Activated T-cell treated with anti-CD3 and anti-CD28 coated beads for 24 hours (primary cell): ENCODE results near the gene CANX.
A peak's percentile ranks its signal among the peaks of the same experiment; 100 is the strongest.
"Not testable (repeated sequence)": the region's sequence is repeated elsewhere in the genome, so short reads cannot be mapped to it uniquely, and the experiment has no call there.

ENCODE experiments used
- DNase-seq: peaks from one replicate; pipeline ENCODE4 v3.0.0-alpha.2; 2020; ENCODE audit warnings: low read depth

CANX gene, protein sequence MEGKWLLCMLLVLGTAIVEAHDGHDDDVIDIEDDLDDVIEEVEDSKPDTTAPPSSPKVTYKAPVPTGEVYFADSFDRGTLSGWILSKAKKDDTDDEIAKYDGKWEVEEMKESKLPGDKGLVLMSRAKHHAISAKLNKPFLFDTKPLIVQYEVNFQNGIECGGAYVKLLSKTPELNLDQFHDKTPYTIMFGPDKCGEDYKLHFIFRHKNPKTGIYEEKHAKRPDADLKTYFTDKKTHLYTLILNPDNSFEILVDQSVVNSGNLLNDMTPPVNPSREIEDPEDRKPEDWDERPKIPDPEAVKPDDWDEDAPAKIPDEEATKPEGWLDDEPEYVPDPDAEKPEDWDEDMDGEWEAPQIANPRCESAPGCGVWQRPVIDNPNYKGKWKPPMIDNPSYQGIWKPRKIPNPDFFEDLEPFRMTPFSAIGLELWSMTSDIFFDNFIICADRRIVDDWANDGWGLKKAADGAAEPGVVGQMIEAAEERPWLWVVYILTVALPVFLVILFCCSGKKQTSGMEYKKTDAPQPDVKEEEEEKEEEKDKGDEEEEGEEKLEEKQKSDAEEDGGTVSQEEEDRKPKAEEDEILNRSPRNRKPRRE

DNA sequence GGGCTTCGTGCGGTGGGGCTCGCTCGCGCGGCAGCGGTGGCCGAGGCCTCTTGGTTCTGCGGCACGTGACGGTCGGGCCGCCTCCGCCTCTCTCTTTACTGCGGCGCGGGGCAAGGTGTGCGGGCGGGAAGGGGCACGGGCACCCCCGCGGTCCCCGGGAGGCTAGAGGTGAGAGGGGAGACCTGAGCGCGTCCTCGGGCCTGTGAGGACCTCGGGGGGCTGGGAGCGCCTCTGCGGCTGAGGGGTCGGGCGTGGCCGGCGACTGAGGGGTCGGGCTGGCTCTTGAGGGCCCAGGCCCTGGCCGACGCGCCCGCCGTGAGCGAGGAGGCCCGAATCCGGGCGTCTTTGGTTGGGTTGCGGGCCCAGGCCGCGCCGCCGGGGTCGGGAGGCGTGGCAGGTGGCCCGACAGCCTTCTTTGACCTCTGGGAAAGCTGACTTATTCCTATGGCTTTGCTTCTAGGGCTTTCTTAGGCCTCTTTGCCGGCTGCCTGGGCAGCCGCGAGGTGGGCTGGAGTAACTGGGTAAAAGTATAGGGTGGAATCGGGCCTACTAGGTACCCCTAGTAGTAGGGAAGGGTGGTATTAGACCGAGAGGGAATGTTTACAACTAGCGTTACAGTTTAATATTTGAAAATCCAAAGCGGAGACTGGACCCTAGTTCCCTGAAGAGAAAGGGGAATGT lies at the start of gene CANX:
CANX (plus strand) TSS at position 33 of the 681 bp plus-strand sequence. CDS start 6,715 bp downstream, outside the sequence.
- peak; percentile 9 for DNase-seq

DNA sequence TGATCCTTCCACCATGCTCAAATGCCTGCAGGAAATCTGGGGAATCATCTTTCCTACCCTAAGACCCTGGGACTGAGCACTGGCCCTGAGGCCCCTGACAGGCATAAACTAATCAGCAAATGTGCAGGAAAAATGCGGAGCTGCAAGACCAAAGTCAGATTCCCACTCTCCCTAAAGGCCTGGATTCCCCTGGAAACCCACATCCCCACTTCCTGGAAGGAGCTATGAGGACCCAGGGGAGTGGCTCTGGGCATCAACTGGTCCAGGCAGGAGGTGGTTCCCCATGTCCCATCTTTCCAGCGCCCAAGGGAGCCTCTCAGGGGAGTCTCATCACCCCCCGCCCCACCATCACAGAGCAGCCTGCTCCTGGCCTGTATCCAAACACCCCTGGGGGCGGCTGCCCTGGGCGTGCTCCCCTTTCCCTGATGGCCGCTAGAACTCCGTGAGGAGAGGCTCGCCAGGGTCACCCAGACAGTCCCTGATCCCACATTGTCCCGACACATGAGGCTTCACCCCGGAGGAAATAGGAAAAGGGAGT lies 49.5 kb upstream of the CANX start:
- DNase-seq: not testable (repeated sequence)

DNA sequence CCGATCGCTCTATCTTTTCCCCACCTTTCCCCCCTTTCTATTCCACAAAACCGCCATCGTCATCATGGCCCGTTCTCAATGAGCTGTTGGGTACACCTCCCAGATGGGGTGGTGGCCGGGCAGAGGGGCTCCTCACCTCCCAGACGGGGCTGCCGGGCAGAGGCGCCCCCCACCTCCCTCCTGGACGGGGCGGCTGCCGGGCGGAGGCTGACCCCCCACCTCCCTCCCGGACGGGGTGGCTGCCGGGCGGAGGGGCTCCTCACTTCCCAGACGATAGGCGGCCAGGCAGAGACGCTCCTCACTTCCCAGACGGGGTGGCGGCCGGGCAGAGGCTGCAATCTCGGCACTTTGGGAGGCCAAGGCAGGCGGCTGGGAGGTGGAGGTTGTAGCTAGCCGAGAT lies 48.5 kb upstream of the CANX start:
- not testable (repeated sequence) for DNase-seq

DNA sequence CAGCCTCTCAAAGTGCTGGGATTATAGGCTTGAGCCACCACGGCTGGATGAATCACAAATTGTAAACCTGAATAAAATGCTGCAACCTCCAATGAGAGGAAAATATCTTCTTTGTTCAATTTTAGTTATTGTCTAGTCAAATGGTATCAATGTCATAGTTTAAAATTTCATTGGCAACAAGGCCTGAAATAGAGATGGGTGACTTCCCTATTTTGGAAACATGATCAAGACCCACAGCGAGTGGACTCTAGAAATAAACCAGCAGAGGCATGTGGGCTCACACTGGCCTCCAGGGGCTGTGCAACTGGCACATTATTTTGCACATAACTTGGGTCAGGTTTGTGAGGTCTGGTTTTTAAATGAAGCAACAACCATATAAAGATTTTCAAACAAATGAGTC lies 45.6 kb upstream of the CANX start:
- DNase-seq: not testable (repeated sequence)

DNA sequence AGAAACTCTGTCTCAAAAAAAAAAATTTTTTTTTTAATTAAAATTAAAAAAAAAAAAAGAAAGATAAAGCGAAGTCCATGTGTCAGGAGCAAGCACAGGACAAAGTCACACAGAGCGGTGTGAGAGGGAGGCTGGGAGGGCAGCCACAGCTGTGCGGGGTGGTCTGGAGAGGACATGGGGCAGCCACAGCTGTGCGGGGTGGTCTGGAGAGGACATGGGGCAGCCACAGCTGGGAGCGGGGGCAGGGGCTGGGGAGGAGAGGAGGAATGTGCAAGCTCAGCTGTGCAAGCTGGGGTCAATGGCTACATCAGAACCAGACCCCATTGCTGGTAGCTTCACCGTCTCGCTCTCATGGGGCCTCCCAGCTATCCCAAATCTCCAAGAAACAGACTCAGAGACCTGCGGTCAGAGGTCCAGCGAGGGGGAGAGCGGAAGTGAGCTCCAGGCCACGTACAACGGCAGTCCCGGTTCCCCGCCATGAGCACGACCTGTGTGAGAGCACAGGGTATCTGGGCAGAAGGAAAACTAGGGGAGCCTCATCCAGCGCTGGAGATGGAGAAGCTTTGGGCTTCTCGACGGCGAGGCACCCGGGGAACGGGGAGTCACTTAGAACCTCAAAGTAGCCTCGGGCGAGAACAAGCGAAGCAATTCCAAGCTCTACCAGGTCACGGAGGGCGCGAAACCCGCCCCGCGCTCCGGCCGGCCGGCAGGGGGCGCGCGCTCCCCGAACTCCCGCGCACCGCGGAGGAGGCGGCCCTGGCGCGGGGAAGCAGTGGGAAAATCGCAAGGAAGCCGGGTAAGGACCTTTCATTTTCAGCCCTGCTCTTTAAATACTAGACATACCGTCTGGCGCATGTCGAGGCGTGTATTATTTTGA lies 41.2 kb upstream of the CANX start:
- not testable (repeated sequence) for DNase-seq

DNA sequence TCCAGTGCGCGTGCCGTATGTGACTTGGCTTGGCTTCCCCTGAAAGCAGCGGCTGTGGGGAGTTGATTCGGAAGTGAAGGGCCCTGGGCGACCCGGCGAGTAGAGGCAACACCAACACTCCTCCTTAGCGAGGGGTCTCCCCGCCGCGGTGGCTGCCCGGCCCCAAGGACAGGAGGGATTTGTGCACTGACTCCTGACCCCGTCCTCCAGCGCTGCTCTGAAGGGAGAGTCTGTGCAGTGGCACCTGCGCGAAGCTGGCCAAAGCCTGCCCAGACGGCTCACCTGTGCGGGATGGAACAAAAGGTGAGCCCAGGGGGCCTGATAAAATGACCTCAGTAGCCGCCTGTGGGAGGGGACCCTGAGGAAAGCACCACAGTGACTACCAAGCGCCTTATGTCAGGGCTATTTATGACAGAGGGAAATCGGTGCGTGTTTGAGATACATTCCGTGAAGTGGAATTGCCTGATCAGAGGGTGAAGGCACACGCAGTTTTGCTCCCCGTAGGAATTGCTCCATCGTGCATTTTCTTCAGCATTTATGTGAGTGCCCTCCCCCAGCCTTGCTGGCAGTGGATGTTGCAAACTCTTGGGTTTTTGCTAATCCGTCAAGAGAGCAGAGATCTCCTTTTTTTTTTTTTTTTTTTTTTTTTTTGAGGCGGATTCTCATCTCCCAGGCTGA lies 40.4 kb upstream of the CANX start:
- not testable (repeated sequence) for DNase-seq

DNA sequence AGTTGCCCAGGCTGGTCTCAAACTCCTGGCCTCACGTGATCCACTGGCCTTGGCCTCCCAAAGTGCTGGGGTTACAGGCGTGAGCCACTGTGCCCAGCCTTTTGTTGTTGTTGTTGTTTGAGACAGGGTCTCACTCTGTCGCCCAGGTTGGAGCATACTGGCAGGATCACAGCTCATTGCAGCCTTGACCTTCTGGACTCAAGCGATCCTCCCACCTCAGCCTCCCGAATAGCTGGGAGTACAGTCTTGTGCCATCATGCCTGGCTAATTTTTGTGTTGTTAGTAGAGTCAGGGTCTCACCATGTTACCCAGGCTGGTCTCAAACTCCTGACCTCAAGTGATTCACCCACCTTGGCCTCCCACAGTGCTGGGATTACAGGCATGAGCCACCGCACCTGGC lies 37.1 kb upstream of the CANX start:
- DNase-seq: not testable (repeated sequence)

DNA sequence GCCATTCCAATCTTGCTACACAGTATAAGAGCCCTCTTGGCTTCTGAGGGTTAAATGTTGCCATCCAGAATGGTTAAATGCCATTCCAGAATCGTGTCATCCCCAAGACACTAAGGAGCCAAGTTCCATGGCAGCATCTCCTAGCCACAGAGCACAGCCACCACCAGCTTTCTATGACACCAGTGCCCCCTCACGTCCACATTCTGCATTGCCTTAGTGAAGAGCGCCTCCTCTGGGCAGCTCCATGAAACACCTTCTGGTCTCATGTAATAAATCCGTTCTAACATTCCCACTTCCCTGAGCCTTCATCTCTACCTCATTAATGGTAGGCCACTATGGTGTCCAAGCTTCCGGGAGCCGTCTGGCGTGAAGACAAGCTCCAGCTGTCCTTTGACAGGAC lies 30.4 kb upstream of the CANX start:
- DNase-seq: no peak

DNA sequence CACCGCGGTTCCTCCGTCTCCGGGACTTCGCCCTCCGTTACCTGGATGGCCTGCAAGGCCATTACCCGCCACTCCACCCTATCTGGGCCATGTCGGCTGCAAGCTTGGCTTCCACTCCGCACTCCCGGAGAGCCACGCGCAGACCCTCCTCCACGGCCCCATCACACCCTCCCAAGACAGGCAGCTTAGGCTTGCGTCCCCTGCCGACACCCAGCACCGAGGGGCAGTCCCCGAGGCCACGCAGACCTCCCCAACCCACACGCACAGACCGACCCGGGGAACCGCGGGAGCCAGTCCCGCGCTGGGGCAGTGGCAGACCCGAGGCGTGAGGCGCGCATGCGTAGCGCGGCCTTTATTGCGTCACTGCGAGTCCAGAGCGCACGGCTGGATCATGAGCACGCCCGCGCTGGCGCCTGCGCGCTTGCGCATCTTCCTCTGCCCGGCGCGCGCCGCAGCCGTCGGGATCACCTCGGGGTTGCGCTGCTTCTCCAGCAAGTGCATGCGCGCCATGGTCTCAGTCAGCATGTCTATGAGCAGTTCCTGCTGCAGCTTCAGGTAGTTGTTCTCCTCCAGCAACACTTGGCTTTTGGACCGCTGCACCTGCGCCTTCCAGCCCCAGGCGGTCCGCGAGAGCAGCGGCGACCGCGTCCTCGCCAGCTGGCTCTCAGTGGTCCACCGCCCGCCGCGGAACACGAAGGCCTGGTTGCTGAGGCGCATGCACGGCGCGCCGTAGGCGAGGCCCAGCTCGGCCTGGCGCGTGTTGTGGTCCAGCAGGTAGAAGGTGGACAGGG lies 20.3 kb upstream of the CANX start:
- peak; percentile 92 for DNase-seq

DNA sequence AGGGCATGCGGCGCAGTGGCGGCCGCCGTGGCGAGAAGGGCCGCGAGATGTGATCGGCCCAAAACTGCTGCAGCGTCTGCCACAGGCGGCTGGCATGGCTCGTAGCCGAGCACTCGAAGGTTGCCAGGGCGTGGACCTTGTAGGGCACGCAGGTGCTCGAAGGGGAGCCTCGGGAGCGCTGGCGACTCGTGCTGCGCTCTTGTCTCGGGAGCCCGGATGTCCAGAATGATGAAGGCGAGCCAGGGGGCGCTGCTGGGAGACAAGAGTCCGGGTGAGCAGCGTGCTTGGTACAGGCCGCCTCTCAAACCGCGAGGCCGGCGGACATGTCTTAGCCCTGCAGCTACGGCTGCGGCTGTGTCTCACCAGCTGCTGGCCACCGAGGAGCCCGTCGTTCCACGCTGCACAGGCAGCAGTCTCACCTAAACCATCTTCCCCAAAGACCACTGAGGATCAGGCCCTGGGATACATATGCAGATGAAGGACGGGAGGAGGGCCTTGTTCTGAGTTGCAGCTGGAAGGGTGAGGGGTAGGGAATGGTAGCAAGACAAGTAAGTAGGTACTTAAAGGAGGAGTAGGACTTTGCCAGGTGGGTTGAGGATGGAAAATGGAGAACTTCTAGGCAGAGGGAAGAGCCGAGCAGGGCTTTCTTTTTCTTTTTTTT lies 19.6 kb upstream of the CANX start:
- DNase-seq: peak; percentile 39

DNA sequence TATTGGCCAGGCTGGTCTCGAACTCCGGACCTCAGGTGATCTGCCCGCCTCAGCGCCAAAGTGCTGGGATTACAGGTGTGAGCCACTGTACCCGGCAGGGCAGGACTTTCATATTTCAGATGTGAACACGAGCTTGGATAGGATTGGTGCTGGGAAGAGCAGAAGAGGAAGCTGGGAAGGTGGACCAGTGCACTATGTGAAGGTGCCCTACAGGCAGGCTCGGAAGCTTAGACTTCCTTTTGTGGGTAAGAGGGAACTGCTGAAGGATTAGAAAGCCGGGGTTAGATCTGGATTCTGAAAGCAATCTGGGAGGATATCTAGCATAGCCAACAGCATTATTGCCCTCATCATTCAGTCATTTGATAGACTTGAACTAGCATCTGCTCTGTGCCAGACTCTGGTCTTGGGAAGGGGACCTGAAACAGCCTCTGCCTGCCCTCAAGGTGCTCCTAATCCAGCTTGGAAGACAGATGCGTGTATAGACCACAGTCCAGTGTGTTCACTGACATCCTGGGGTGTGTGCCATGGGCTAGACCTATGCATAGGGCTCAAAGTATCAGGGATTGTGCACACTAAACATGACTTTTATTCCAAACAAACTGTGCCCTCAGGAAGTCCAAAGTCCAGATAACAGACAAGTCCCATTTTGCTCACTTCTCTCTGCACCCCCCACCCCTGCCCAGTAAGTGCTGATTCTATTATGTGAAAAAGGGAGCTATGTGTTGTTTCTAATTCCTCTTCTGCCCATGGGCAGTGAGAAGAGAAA lies 18.6 kb upstream of the CANX start:
- no peak for DNase-seq

DNA sequence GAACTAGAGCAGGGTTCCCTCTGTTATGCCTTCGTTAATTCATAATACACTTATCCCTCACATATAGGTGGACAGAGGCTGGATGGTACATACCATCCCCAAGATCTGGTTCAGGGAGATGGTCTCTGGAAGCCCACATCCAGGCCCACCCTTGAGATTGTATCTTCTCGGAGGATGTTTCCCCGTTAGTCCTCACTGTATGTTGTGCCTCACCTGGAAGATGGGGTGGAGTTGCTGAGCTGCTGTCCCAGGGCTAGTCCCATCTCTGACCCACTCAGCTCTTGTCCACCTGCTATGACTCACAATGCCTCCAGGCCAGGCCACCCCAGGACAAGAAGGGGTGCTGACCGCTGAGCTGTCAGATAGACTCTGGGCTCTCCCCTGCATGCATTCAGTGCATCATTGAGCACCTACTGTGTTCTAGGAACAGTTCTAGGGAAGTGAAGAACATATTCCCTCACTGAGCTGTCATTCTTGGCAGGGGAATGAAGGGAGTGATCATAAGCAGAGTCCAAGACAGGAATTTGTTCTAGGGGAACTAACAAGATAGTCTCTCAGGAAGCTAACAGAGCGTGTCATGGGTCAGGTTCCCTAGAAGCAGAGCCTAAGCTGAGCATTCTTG lies 17.9 kb upstream of the CANX start, which contains the start of gene CBY3:
CBY3 (minus strand) TSS at position 255 of the 622 bp plus-strand sequence; CDS start at position 139, 116 bp downstream.
- no peak for DNase-seq

DNA sequence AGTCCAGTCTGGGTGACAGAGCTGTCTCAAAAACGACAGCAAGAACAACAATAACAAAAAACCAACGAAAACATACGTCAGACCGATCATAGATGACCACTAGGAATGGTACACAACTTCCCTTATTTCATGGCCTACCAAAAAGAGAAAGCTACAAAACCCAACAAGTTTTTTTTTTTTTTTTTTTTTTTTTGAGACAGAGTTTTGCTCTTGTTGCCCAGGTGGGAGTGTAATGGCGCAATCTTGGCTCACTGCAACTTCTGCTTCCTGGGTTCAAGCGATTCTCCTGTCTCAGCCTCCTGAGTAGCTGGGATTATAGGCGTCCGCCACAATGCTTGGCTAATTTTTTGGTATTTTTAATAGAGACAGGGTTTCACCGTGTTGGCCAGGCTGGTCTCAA lies 9.6 kb upstream of the CANX start:
- not testable (repeated sequence) for DNase-seq

DNA sequence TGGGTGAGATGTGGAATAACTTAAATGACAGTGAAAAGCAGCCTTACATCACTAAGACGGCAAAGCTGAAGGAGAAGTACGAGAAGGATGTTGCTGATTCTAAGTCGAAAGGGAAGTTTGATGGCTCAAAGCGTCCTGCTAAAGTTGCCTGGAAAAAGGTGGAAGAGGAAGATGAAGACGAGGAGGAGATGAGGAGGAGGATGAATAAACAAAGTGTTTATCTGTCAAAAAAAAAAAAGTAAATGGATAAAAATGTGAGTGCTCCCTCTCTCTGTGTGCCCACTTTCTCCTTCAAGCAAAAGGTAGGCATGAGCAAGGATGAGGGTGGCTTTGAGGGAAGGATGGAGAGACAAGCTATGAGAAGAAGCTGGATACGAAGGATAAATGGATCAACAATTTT lies 4.2 kb upstream of the CANX start:
- DNase-seq: no peak

DNA sequence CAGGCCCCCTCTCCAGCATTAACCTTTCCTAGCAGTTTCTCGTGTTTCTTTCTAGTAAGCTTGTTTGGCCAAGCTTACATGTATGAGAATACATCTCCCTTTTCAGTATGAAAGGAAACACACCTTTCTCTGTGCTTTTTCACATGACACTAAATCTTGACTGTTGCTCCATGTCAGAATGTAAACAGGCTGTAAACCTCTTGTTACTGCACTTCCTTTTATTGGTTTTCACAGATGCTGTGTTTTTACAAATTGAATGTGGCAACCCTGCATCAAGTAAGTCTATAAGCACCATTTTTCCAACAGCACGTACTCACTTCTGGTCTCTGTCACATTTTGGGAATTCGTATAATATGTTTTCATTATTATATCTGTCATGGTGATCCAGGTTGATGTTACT lies 2.2 kb upstream of the CANX start:
- DNase-seq: no peak

DNA sequence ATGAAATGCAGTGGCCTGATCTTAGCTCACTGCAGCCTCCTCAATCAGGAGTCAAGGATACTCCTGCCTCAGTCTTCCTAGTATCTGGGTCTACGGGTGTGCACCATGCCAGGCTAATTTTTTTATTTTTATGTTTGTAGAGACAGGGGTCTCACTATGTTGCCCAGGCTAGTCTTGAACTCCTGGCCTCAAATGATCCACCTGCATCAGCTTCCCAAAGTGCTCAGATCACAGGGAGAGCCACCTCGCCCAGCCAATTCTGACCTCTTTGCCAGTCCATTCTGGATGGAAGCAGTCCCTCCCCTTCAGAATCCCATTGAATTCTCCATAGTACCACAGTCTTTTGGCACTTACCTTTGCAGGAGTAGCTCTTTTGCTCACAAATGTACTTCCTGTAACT lies 1.7 kb upstream of the CANX start:
- no peak for DNase-seq

DNA sequence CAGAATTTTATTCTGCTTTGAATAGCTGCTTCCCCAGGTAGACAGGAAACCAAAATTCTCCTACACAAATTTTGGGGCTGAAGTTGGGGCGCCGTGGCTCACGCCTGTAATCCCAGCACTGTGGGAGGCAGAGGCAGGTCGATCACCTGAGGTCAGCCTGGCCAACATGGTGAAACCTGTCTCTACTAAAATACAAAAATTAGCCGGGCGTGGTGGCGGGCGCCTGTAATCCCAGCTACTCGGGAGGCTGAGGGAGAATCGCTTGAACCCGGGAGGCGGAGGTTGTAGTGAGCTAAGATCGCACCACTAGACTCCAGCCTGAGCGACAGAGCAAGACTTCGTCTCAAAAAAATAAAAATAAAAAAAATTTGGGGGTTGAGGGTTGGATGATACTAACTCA lies 1.2 kb upstream of the CANX start:
- DNase-seq: not testable (repeated sequence)
